H1 (cell line): ENCODE measurements around the gene IL27RA. TPM values are rescaled to one million over a fixed set of nuclear protein-coding genes. Genes with fewer than 3 reads are reported as not detected.

Experiments
- CTCF ChIA-PET: fragments of 300-600 bp; sonication (Branson Sonifier 250); formaldehyde crosslinking; loops from one replicate; lab custom pipeline; 2021; ENCODE audit not compliant: partially characterized antibody; lab: Charles Lee
- POLR2A ChIA-PET: fragments of 300-600 bp; sonication (Branson Sonifier 250); formaldehyde crosslinking; loops from one replicate; lab custom pipeline; 2021; ENCODE audit warnings: inconsistent platforms; ENCODE audit not compliant: partially characterized antibody; lab: Charles Lee
- DNase-seq, 2 experiments: peaks; one replicate each; pipeline versions ENCODE4 v3.0.0 to v3.0.0-alpha.2; 2010 to 2022; ENCODE audit warnings: low spot score in 2 of 2, low read depth in 1 of 2, mixed read lengths in 1 of 2
- FAIRE-seq: peaks from 2 replicates; lab custom pipeline; 2011; peaks lifted over from hg19 to GRCh38; lab: Jason Lieb, UNC
- H2AFZ ChIP-seq: 2 replicates; pipeline ENCODE4 v1.8.1; 2012; ENCODE audit warnings: low read length, inconsistent platforms
- H2AK5ac ChIP-seq: 2 replicates; pipeline ENCODE4 v1.6.1; 2013; ENCODE audit warnings: low read depth, low read length
- H2BK120ac ChIP-seq: replicated peaks from 2 replicates; pipeline ENCODE3; 2013; ENCODE audit warnings: low read depth, low read length, inconsistent platforms
- H2BK12ac ChIP-seq: 2 replicates; pipeline ENCODE4 v1.6.1; 2013; ENCODE audit warnings: low read depth, low read length
- H2BK15ac ChIP-seq: 2 replicates; pipeline ENCODE4 v1.6.1; 2013; ENCODE audit warnings: low read length
- H2BK20ac ChIP-seq: 2 replicates; pipeline ENCODE4 v1.6.1; 2013; ENCODE audit warnings: low read length
- H2BK5ac ChIP-seq: 2 replicates; pipeline ENCODE4 v1.6.1; 2013; ENCODE audit warnings: low read depth, low read length
- H3K14ac ChIP-seq: 2 replicates; pipeline ENCODE4 v1.6.1; 2013; ENCODE audit warnings: inconsistent platforms; ENCODE audit not compliant: insufficient read length
- H3K18ac ChIP-seq: 2 replicates; pipeline ENCODE4 v1.6.1; 2013; ENCODE audit warnings: low read length; ENCODE audit errors: extremely low read depth
- H3K23ac ChIP-seq: 2 replicates; pipeline ENCODE4 v1.6.1; 2013; ENCODE audit warnings: inconsistent platforms; ENCODE audit not compliant: insufficient read length
- H3K23me2 ChIP-seq: 2 replicates; pipeline ENCODE4 v1.6.1; 2013; ENCODE audit warnings: low read depth, low read length
- H3K27ac ChIP-seq: 2 replicates; pipeline ENCODE4 v1.6.1; 2011; ENCODE audit warnings: low read depth, low read length, inconsistent platforms
- H3K27me3 ChIP-seq, 4 experiments: replicated peaks in 1 of 4; 1 replicate in 1 of 4; 2 replicates in 3 of 4; pipeline versions ENCODE4 v1.6.1 to v1.8.1; 2011 to 2013; ENCODE audit warnings: low read length in 3 of 4, mild to moderate bottlenecking in 3 of 4, inconsistent platforms in 2 of 4, mixed read lengths in 2 of 4, moderate library complexity in 1 of 4; ENCODE audit not compliant: control insufficient read depth in 3 of 4, insufficient read depth in 3 of 4; ENCODE audit errors: extremely low read depth in 1 of 4
- H3K36me3 ChIP-seq, 4 experiments: 2 replicates each; pipeline versions ENCODE4 v1.6.1 to v1.8.1; 2011 to 2013; ENCODE audit warnings: mild to moderate bottlenecking in 4 of 4, low read length in 3 of 4, moderate library complexity in 2 of 4, control low read depth in 1 of 4, inconsistent platforms in 1 of 4; ENCODE audit not compliant: insufficient read depth in 4 of 4, control insufficient read depth in 2 of 4
- H3K4ac ChIP-seq: replicated peaks from 2 replicates; pipeline ENCODE3; 2013; ENCODE audit warnings: low read length, low read depth, mixed read lengths, inconsistent platforms; ENCODE audit not compliant: insufficient read length
- H3K4me1 ChIP-seq, 4 experiments: replicated peaks in 1 of 4; 1 replicate in 1 of 4; 2 replicates in 3 of 4; pipeline versions ENCODE4 v1.6.1 to v1.8.1; 2011 to 2013; ENCODE audit warnings: low read length in 3 of 4, inconsistent platforms in 2 of 4, mixed read lengths in 1 of 4; ENCODE audit not compliant: insufficient read depth in 4 of 4, control insufficient read depth in 3 of 4
- H3K4me2 ChIP-seq, 2 experiments: 2 replicates each; pipeline versions ENCODE4 v1.6.1 to v1.8.1; 2011 to 2013; ENCODE audit warnings: low read depth in 2 of 2, low read length in 2 of 2, control low read depth in 1 of 2, inconsistent platforms in 1 of 2, mild to moderate bottlenecking in 1 of 2; ENCODE audit not compliant: insufficient read depth in 1 of 2
- H3K4me3 ChIP-seq, 4 experiments: fragments of 200-600, 300-600 bp in 1 of 4; sonication (generic), shearing (Covaris generic), sonication (Bioruptor Twin) in 1 of 4; 2 replicates each; pipeline versions ENCODE4 v1.5.1 to v1.8.1; 2011 to 2016; ENCODE audit warnings: low read length in 4 of 4, low read depth in 3 of 4, control low read depth in 2 of 4, inconsistent platforms in 2 of 4, mild to moderate bottlenecking in 2 of 4, mixed read lengths in 1 of 4, moderate library complexity in 1 of 4; ENCODE audit not compliant: insufficient read depth in 2 of 4; ENCODE audit errors: extremely low read depth in 1 of 4
- H3K56ac ChIP-seq: replicated peaks from 2 replicates; pipeline ENCODE3; 2013; ENCODE audit warnings: low read depth, mild to moderate bottlenecking, mixed read lengths, low read length, inconsistent platforms; ENCODE audit not compliant: insufficient read length
- H3K79me1 ChIP-seq: 2 replicates; pipeline ENCODE4 v1.6.1; 2013; ENCODE audit warnings: low read depth, low read length, control low read depth
- H3K79me2 ChIP-seq, 2 experiments: 2 replicates each; pipeline versions ENCODE4 v1.6.1 to v1.8.1; 2012 to 2013; ENCODE audit warnings: low read length in 2 of 2, mild to moderate bottlenecking in 2 of 2, inconsistent platforms in 1 of 2; ENCODE audit not compliant: insufficient read depth in 2 of 2, control insufficient read depth in 1 of 2
- H3K9ac ChIP-seq, 4 experiments: replicated peaks in 1 of 4; 1 replicate in 1 of 4; 2 replicates in 3 of 4; pipeline versions ENCODE4 v1.6.1 to v1.8.1; 2011 to 2013; ENCODE audit warnings: low read depth in 3 of 4, low read length in 3 of 4, control low read depth in 2 of 4, mild to moderate bottlenecking in 2 of 4, moderate library complexity in 2 of 4, inconsistent platforms in 1 of 4; ENCODE audit errors: extremely low read depth in 1 of 4
- H3K9me3 ChIP-seq, 2 experiments: 2 replicates each; pipeline versions ENCODE4 v1.6.1 to v1.8.1; 2012 to 2013; ENCODE audit warnings: mild to moderate bottlenecking in 2 of 2, moderate library complexity in 2 of 2, control low read depth in 1 of 2, inconsistent platforms in 1 of 2, low read depth in 1 of 2, low read length in 1 of 2, mixed read lengths in 1 of 2; ENCODE audit not compliant: insufficient read depth in 2 of 2
- H4K20me1 ChIP-seq, 2 experiments: replicated peaks in 1 of 2; 2 replicates each; pipeline versions ENCODE3 to v1.8.1; 2011 to 2013; ENCODE audit warnings: inconsistent platforms in 2 of 2, low read length in 2 of 2, mild to moderate bottlenecking in 1 of 2; ENCODE audit not compliant: insufficient read depth in 2 of 2, control insufficient read depth in 1 of 2
- H4K5ac ChIP-seq: 2 replicates; pipeline ENCODE4 v1.6.1; 2013; ENCODE audit warnings: low read length, low read depth, mixed read lengths, inconsistent platforms; ENCODE audit not compliant: insufficient read length
- H4K8ac ChIP-seq: 2 replicates; pipeline ENCODE4 v1.8.0; 2013; ENCODE audit warnings: mild to moderate bottlenecking, moderate library complexity, low read length, inconsistent platforms; ENCODE audit not compliant: insufficient read depth; ENCODE audit errors: extremely low read depth
- H4K91ac ChIP-seq: replicated peaks from 2 replicates; pipeline ENCODE3; 2013; ENCODE audit warnings: low read length, mixed read lengths, inconsistent platforms; ENCODE audit not compliant: insufficient read length
- MAFK ChIP-seq: IDR thresholded peaks from 2 replicates; pipeline ENCODE4 v1.6.1; 2012; ENCODE audit warnings: low read depth, mild to moderate bottlenecking, improper control_type of control experiment, low read length
- RBBP5 ChIP-seq: IDR thresholded peaks from 2 replicates; pipeline ENCODE4 v1.7.1; 2012; ENCODE audit warnings: low read depth, mild to moderate bottlenecking, inconsistent platforms, low read length, moderate library complexity, borderline replicate concordance
- RNF2 ChIP-seq: fragments of 200-900, 300-1000 bp; sonication (generic); IDR thresholded peaks from 2 replicates; pipeline ENCODE4 v1.7.1; 2016; ENCODE audit warnings: borderline replicate concordance, low read depth, mild to moderate bottlenecking, antibody characterized with exemption, low read length; ENCODE audit not compliant: poor library complexity, severe bottlenecking; ENCODE audit errors: missing control alignments
- SP1 ChIP-seq: IDR thresholded peaks from 2 replicates; pipeline ENCODE4 v1.6.1; 2011; ENCODE audit warnings: low read depth, low read length
- TCF12 ChIP-seq: IDR thresholded peaks from 2 replicates; pipeline ENCODE4 v1.6.1; 2011; ENCODE audit warnings: low read depth, mild to moderate bottlenecking, low read length
- WGBS, 2 experiments: shearing (Covaris generic) in 1 of 2; methylation state at CpG; one replicate each; pipeline versions ENCODE4 v1.1.6 to v1.1.7; 2013 to 2015; ENCODE audit warnings: low lambda C conversion rate in 2 of 2, mixed read lengths in 2 of 2, inconsistent platforms in 1 of 2, low coverage in 1 of 2, missing lambda C conversion rate in 1 of 2; ENCODE audit not compliant: insufficient replicate concordance in 2 of 2, insufficient coverage in 1 of 2, insufficient read length in 1 of 2; ENCODE audit errors: extremely low coverage in 1 of 2, missing lambda C conversion rate in 1 of 2; 5-methylcytosine and 5-hydroxymethylcytosine counted together
- polyA plus RNA-seq, 7 experiments: library from polyadenylated mRNA; depleted of rRNA in 3 of 7; stranded (reverse) in 5 of 7; unstranded in 2 of 7; fragments of >200 nt in 5 of 7; fragments of 200-250 nt in 2 of 7; gene quantifications; 1 replicate in 5 of 7; 2 replicates in 1 of 7; 4 replicates in 1 of 7; pipeline versions ENCODE4 v1.2.1 to v1.2.3, GENCODE V29; 2011 to 2013; ENCODE audit warnings: missing spikeins in 2 of 7, mixed read lengths in 2 of 7
- total RNA-seq: library from RNA; stranded (reverse); fragmentation: NEBNext Ultra II Directional; extraction: Animal tissue kit (Norgen Biotek cat#: 25700); gene quantifications from 2 replicates; pipeline ENCODE4 v1.2.1, GENCODE V29; 2021
- TF ChIP-seq, protein P1 (sequence below): IDR thresholded peaks from 2 replicates; pipeline ENCODE4 v1.6.1; 2011; ENCODE audit warnings: low read depth, mild to moderate bottlenecking, low read length; ENCODE audit not compliant: insufficient read depth
- TF ChIP-seq, protein P2 (sequence below): IDR thresholded peaks from 2 replicates; pipeline ENCODE4 v1.6.1; 2011; ENCODE audit warnings: low read length, improper control_type of control experiment

The IL27RA gene
- total and polyA plus RNA-seq, 2 of the 8 experiments (the other 6 are each of a cell fraction or from before 2014, with no cell fraction given) = 9.9 to 14.7 TPM

DNA sequence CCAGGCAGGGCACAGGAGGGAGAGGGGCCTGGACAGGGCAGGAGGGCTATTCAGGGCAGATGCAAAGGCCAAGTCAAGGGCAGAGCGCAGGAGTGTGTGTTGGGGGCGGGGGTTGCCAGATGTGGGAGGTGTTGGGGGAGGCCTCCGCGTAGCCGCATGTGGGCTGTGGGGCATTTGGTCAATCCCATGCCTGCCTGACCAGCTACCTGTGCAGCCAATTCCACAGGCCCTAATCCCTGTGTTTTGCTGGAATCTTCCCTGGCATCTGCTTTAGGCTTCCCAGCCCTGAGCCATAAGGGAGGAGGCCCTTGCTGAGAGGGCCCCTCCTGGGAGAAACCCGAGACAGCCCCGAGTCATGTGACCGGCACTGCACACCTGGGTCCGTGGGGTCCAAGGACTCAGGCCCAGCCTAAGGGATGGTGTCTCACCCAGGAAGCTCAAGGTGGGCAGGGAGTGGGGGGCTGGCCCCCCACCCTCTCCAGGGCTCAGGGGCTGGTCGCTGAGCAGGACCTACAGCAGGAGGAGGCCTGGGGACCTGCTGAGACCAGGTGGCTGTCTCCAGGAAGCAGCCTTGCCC, 45.7 kb upstream of the IL27RA start:
- Histone ChIP-seq H3K9me3 (no peaks in the 10 kb centered on the region), H2BK12ac (peak overlapping the region; percentile 21; the same call in 1 of the 2 replicates), H3K36me3 (0 out of 8 replicates have a peak, but pooled peaks cover 0 to 3% (median 0%) of the 10 kb centered on the region in 4 experiments), H4K5ac (peak overlapping the region; percentile 45), H3K23ac (no peak overlapping the region), H2AFZ (no peak overlapping the region), H3K4me2 (peak overlapping the region; percentile 64 to 75), H2AK5ac (peak overlapping the region; percentile 93), H3K9ac (peak overlapping the region in 2 of 4 experiments; percentile 36 to 38; a peak in 3 of 7 replicates), H3K4me3 (peak overlapping the region in 3 of 4 experiments; percentile 7 to 46 (median 26); a peak in 4 of 8 replicates), H2BK15ac (peak overlapping the region; percentile 95; the same call in 1 of the 2 replicates), H4K20me1 (no peaks in the 10 kb centered on the region), H3K79me1 (no peaks in the 10 kb centered on the region), H3K56ac (peak overlapping the region; percentile 74), H2BK5ac (peak overlapping the region; percentile 96), H3K4me1 (peaks cover 0 to 42% (median 36%) of the 10 kb centered on the region in 4 experiments; a peak in 6 of 7 replicates), H3K4ac (peak overlapping the region; percentile 94), H2BK120ac (peak overlapping the region; percentile 98), H4K91ac (peak overlapping the region; percentile 99), H3K14ac (no peak overlapping the region), H3K18ac (peak overlapping the region; percentile 89), H3K23me2 (no peaks in the 10 kb centered on the region), H4K8ac (peak overlapping the region; percentile 94; the same call in 1 of the 2 replicates), H3K27ac (peak overlapping the region; percentile 83; the same call in 1 of the 2 replicates), H3K27me3 (no peaks in the 10 kb centered on the region), H3K79me2 (no peaks in the 10 kb centered on the region), H2BK20ac (peak overlapping the region; percentile 97; the same call in 1 of the 2 replicates)
- ChIA-PET CTCF (interaction anchor here (1.2 to 1.6 kb wide), 3 partner anchors 12 to 46 kb away, joined by 3 to 5 read pairs (median 5); partner anchors contain the start of gene IL27RA), POLR2A (interaction anchor here (1.0 to 2.4 kb wide), 6 partner anchors 12 to 53 kb away, joined by 3 to 11 read pairs (median 6); partner anchors contain the start of gene RFX1)
- TF ChIP-seq TCF12 = 0 out of 2 replicates have a peak, but pooled peaks have one; percentile 46
- TF ChIP-seq, protein P1, sequence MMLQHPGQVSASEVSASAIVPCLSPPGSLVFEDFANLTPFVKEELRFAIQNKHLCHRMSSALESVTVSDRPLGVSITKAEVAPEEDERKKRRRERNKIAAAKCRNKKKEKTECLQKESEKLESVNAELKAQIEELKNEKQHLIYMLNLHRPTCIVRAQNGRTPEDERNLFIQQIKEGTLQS = 0 out of 2 replicates have a peak, but pooled peaks have one; percentile 14
- 0 out of 2 replicates have a peak, but pooled peaks have one; percentile 52 for TF ChIP-seq RBBP5
- no peak for TF ChIP-seq MAFK
- TF ChIP-seq, protein P2, sequence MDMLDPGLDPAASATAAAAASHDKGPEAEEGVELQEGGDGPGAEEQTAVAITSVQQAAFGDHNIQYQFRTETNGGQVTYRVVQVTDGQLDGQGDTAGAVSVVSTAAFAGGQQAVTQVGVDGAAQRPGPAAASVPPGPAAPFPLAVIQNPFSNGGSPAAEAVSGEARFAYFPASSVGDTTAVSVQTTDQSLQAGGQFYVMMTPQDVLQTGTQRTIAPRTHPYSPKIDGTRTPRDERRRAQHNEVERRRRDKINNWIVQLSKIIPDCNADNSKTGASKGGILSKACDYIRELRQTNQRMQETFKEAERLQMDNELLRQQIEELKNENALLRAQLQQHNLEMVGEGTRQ = peak; percentile 73
- 0 out of 2 replicates have a peak, but pooled peaks have one; percentile 15 for TF ChIP-seq SP1
- TF ChIP-seq RNF2 = no peak
- DNase-seq = no peak
- WGBS, 2 experiments = 49% methylated on average over 10 of the region's 10 CpGs; no CpG with 5 or more reads in 1 of the 2 experiments
- no peak for FAIRE-seq
